ENCODE results near the gene YBX3. TPM values are rescaled to one million over a fixed set of nuclear protein-coding genes. Genes with fewer than 3 reads are reported as not detected.

Gene YBX3
- total RNA-seq, 1 experiment from 2014 or later = 315 TPM

- Histone ChIP-seq H3K9me3 (no peaks in the 10 kb centered on the region), H3K27me3 (replicated peaks; ENCODE audit: control insufficient read depth, insufficient read depth, low read length) (no peaks in the 10 kb centered on the region), H3K4me1 (peaks cover 3% of the 10 kb centered on the region; the same call in 1 of the 2 replicates), H3K4me3 (ENCODE audit: low read depth, low read length) (peak overlapping the region; percentile 60), H3K36me3 (ENCODE audit: control insufficient read depth, insufficient read depth, low read length) (no peaks in the 10 kb centered on the region)
- peaks cover 5% of the 10 kb centered on the region for H3K27me3 Mint-ChIP-seq (ENCODE audit: insufficient read depth, unreplicated experiment)
- TF ChIP-seq CTCF (IDR thresholded peaks at IDR 0.05; ENCODE audit: insufficient read depth in 1 of 2, low read depth in 1 of 2, low read length in 1 of 2, severe bottlenecking in 1 of 2, unreplicated experiment in 1 of 2) = no peak
- peak overlapping the region; percentile 76 for H3K4me3 Mint-ChIP-seq (ENCODE audit: unreplicated experiment)
- no TSS peak for BruUV-seq (replicated peaks)
- ChIA-PET CTCF (no interaction called here), POLR2A (no interaction called here)
- H3K9me3 Mint-ChIP-seq (ENCODE audit: unreplicated experiment) = no peaks in the 10 kb centered on the region
- no peak for DNase-seq
- no peaks in the 10 kb centered on the region for H3K36me3 Mint-ChIP-seq (ENCODE audit: insufficient read depth, unreplicated experiment)
- peaks cover 7% of the 10 kb centered on the region for H3K4me1 Mint-ChIP-seq (ENCODE audit: low read depth, unreplicated experiment)
- intact Hi-C loops (cut with micrococcal nuclease; ENCODE audit: unreplicated experiment) = no loop called here
- H3K27ac Mint-ChIP-seq (ENCODE audit: unreplicated experiment) = peak overlapping the region; percentile 58
Observed at GRCh38 chr12:10672231-10672868, 50.8 kb downstream of the YBX3 start.

- TF ChIP-seq CTCF (IDR thresholded peaks at IDR 0.05; ENCODE audit: insufficient read depth in 1 of 2, low read depth in 1 of 2, low read length in 1 of 2, severe bottlenecking in 1 of 2, unreplicated experiment in 1 of 2) = no peak
- Histone ChIP-seq H3K4me3 (ENCODE audit: low read depth, low read length) (no peak overlapping the region), H3K9me3 (no peaks in the 10 kb centered on the region), H3K4me1 (peaks cover 3% of the 10 kb centered on the region; the same call in 1 of the 2 replicates), H3K36me3 (ENCODE audit: control insufficient read depth, insufficient read depth, low read length) (no peaks in the 10 kb centered on the region), H3K27me3 (replicated peaks; ENCODE audit: control insufficient read depth, insufficient read depth, low read length) (no peaks in the 10 kb centered on the region)
- ChIA-PET POLR2A (no interaction called here), CTCF (no interaction called here)
- Mint-ChIP-seq H3K27me3 (ENCODE audit: insufficient read depth, unreplicated experiment) (peaks cover 5% of the 10 kb centered on the region), H3K4me1 (ENCODE audit: low read depth, unreplicated experiment) (peaks cover 7% of the 10 kb centered on the region), H3K9me3 (ENCODE audit: unreplicated experiment) (no peaks in the 10 kb centered on the region), H3K27ac (ENCODE audit: unreplicated experiment) (no peak overlapping the region), H3K4me3 (ENCODE audit: unreplicated experiment) (no peak overlapping the region), H3K36me3 (ENCODE audit: insufficient read depth, unreplicated experiment) (no peaks in the 10 kb centered on the region)
- BruUV-seq (replicated peaks) = no TSS peak
- intact Hi-C loops (cut with micrococcal nuclease; ENCODE audit: unreplicated experiment) = no loop called here
- DNase-seq = no peak
Observed at GRCh38 chr12:10669533-10669932, 53.6 kb downstream of the YBX3 start.

- peaks cover 5% of the 10 kb centered on the region for H3K27me3 Mint-ChIP-seq (ENCODE audit: insufficient read depth, unreplicated experiment)
- DNase-seq = no peak
- no peak overlapping the region for H3K4me3 Mint-ChIP-seq (ENCODE audit: unreplicated experiment)
- H3K27ac Mint-ChIP-seq (ENCODE audit: unreplicated experiment) = no peak overlapping the region
- Histone ChIP-seq H3K4me1 (peaks cover 3% of the 10 kb centered on the region; the same call in 1 of the 2 replicates), H3K36me3 (ENCODE audit: control insufficient read depth, insufficient read depth, low read length) (no peaks in the 10 kb centered on the region), H3K4me3 (ENCODE audit: low read depth, low read length) (no peak overlapping the region), H3K9me3 (no peaks in the 10 kb centered on the region), H3K27me3 (replicated peaks; ENCODE audit: control insufficient read depth, insufficient read depth, low read length) (no peaks in the 10 kb centered on the region)
- no peak for TF ChIP-seq CTCF (IDR thresholded peaks at IDR 0.05; ENCODE audit: insufficient read depth in 1 of 2, low read depth in 1 of 2, low read length in 1 of 2, severe bottlenecking in 1 of 2, unreplicated experiment in 1 of 2)
- no peaks in the 10 kb centered on the region for H3K36me3 Mint-ChIP-seq (ENCODE audit: insufficient read depth, unreplicated experiment)
- POLR2A ChIA-PET = no interaction called here
- CTCF ChIA-PET = no interaction called here
- H3K9me3 Mint-ChIP-seq (ENCODE audit: unreplicated experiment) = no peaks in the 10 kb centered on the region
- BruUV-seq (replicated peaks) = no TSS peak
- peaks cover 7% of the 10 kb centered on the region for H3K4me1 Mint-ChIP-seq (ENCODE audit: low read depth, unreplicated experiment)
- intact Hi-C loops (cut with micrococcal nuclease; ENCODE audit: unreplicated experiment) = no loop called here
Observed at GRCh38 chr12:10668526-10668925, 54.6 kb downstream of the YBX3 start.
